WI38 (cell line): Measurements from ENCODE around the gene MYO3B.

Experiments
- H3K4me3 ChIP-seq: 2 replicates; pipeline ENCODE4 v1.5.1; 2011; ENCODE audit warnings: low read depth, mild to moderate bottlenecking, control low read depth, low read length
- CTCF ChIP-seq: IDR thresholded peaks from 2 replicates; pipeline ENCODE4 v1.5.1; 2012; ENCODE audit warnings: low read depth, mild to moderate bottlenecking, control low read depth, low read length

MYO3B gene

GRCh38 chr2:170313347-170313991 lies 135.5 kb downstream of the MYO3B start:
- H3K4me3 ChIP-seq = no peak overlapping the region
- no peak for TF ChIP-seq CTCF

- H3K4me3 ChIP-seq = no peak overlapping the region
Measured at GRCh38 chr2:170313992-170314348, 136.0 kb downstream of the MYO3B start.

GRCh38 chr2:170314744-170315447 lies 136.9 kb downstream of the MYO3B start:
- no peak for TF ChIP-seq CTCF
- no peak overlapping the region for H3K4me3 ChIP-seq

More at GRCh38 chr2:170313992-170314348, 136.0 kb downstream of the MYO3B start:
- TF ChIP-seq CTCF = no peak

- H3K4me3 ChIP-seq = no peak overlapping the region
- TF ChIP-seq CTCF = no peak
Measured at GRCh38 chr2:170320948-170321347, 143.0 kb downstream of the MYO3B start.

- TF ChIP-seq CTCF = no peak
- no peak overlapping the region for H3K4me3 ChIP-seq
Measured at GRCh38 chr2:170321526-170321925, 143.6 kb downstream of the MYO3B start.

GRCh38 chr2:170322140-170322766 lies 144.3 kb downstream of the MYO3B start:
- no peak for TF ChIP-seq CTCF
- H3K4me3 ChIP-seq = no peak overlapping the region

- TF ChIP-seq CTCF = no peak
Measured at GRCh38 chr2:170323743-170324142, 145.8 kb downstream of the MYO3B start.

More at GRCh38 chr2:170323743-170324142, 145.8 kb downstream of the MYO3B start:
- no peak overlapping the region for H3K4me3 ChIP-seq
